SU-DHL-6 (cell line): ENCODE results near the gene GHDC.

Source experiments
- H2AFZ ChIP-seq: fragments of 200-600 bp; sonication (generic); 2 replicates; pipeline ENCODE4 v1.6.1; 2014; ENCODE audit warnings: low read depth, mild to moderate bottlenecking, moderate library complexity, mixed read lengths, antibody characterized with exemption, low read length; ENCODE audit not compliant: severe bottlenecking
- H3F3A ChIP-seq: fragments of 200-600 bp; shearing (Covaris generic); 2 replicates; pipeline ENCODE4 v1.6.0; 2016; ENCODE audit warnings: antibody characterized with exemption, mild to moderate bottlenecking; ENCODE audit not compliant: insufficient read depth
- H3K27ac ChIP-seq: fragments of 200-600 bp; sonication (generic); 2 replicates; pipeline ENCODE4 v1.5.1; 2016; ENCODE audit warnings: low read depth, mild to moderate bottlenecking, low read length, moderate library complexity, mixed read lengths
- H3K27me3 ChIP-seq: fragments of 200-600 bp; sonication (generic), shearing (Covaris generic); 2 replicates; pipeline ENCODE4 v1.6.0; 2014; ENCODE audit warnings: mild to moderate bottlenecking, low read length
- H3K36me3 ChIP-seq: fragments of 200-600 bp; sonication (generic); 2 replicates; pipeline ENCODE4 v1.6.1; 2014; ENCODE audit warnings: mild to moderate bottlenecking, low read length, mixed read lengths
- H3K4me2 ChIP-seq: fragments of 300-600, 200-600 bp; shearing (Covaris generic), sonication (generic); 2 replicates; pipeline ENCODE4 v1.6.0; 2014; ENCODE audit warnings: low read length, low read depth, mild to moderate bottlenecking; ENCODE audit not compliant: poor library complexity, severe bottlenecking
- H3K4me3 ChIP-seq: fragments of 200-600 bp; sonication (generic); 2 replicates; pipeline ENCODE4 v1.5.1; 2014; ENCODE audit warnings: antibody characterized with exemption, low read length, mild to moderate bottlenecking, mixed read lengths; ENCODE audit not compliant: insufficient read depth, poor library complexity, severe bottlenecking
- H3K79me2 ChIP-seq: fragments of 200-600 bp; sonication (generic); 2 replicates; pipeline ENCODE4 v1.6.1; 2014; ENCODE audit warnings: mild to moderate bottlenecking, low read length, moderate library complexity; ENCODE audit not compliant: insufficient read depth
- H3K9ac ChIP-seq: fragments of 200-600 bp; sonication (generic); 2 replicates; pipeline ENCODE4 v1.7.0; 2014; ENCODE audit warnings: mild to moderate bottlenecking, low read length
- H3K9me2 ChIP-seq: fragments of 200-600 bp; sonication (generic); replicated peaks from 2 replicates; pipeline ENCODE4 v1.6.1; 2014; ENCODE audit warnings: low read length; ENCODE audit not compliant: insufficient read depth
- H3K9me3 ChIP-seq: fragments of 200-600 bp; sonication (generic); 2 replicates; pipeline ENCODE4 v1.6.1; 2014; ENCODE audit warnings: low read length, mixed read lengths; ENCODE audit not compliant: insufficient read depth
- H4K20me1 ChIP-seq: fragments of 200-600 bp; sonication (generic); 2 replicates; pipeline ENCODE4 v1.6.1; 2014; ENCODE audit warnings: low read depth, mild to moderate bottlenecking, antibody characterized with exemption, low read length, moderate library complexity, mixed read lengths
- EZH2phosphoT487 ChIP-seq: fragments of 200-600 bp; sonication (generic), shearing (Covaris generic); conservative IDR thresholded peaks from 2 replicates; pipeline ENCODE4 v1.6.1; 2018; ENCODE audit warnings: mild to moderate bottlenecking, antibody characterized with exemption, low read length, moderate library complexity, mixed read lengths
- TF ChIP-seq, protein P1 (sequence below): fragments of 200-600 bp; sonication (generic); IDR thresholded peaks from one replicate; pipeline ENCODE4 v1.5.1; 2017; ENCODE audit warnings: antibody characterized with exemption, mild to moderate bottlenecking, low read length, moderate library complexity; ENCODE audit not compliant: insufficient read depth, poor library complexity, severe bottlenecking

GHDC gene

DNA sequence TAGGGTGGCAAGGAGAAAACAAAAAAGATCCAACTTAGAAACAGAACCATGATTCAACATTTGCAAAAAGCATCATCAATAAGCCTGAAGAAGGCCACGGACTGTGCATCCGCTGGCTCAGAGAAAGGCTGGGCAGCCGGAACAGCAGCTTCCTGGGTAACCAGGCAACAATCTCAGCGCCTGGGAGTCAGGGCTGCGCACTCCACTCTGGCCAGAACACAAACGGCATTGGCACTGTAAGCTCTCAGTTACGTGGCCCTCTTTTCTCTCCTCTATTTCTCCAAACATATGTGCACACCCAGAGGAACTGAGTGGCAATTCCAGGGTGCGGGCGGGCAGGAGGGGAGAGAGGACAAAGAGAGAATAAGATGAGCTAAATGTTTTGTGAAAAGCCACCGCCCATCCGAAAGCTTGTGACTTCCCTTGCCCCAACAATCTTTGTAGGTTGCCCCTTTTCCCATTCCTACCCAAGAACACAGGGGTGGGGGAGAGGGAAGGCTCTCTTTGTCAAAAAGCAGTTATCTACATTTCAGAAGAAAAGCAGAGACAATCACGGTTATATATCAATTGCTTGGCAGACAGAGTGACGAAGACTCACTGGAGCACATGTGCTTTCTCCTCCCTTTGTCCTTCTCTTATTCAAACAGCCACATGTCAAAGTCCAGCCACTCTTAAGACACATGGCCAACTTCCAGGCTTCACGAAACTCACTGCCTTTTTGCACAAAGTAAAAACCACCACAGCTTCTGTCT, 6.6 kb upstream of the GHDC start:
- Histone ChIP-seq H3F3A (no peaks in the 10 kb centered on the region), H2AFZ (no peak overlapping the region), H3K9me3 (no peaks in the 10 kb centered on the region), H3K4me2 (no peak overlapping the region), H3K9ac (no peak overlapping the region), H3K27me3 (no peaks in the 10 kb centered on the region), H4K20me1 (no peaks in the 10 kb centered on the region), H3K36me3 (no peaks in the 10 kb centered on the region), H3K9me2 (no peaks in the 10 kb centered on the region), H3K79me2 (no peaks in the 10 kb centered on the region), H3K27ac (no peak overlapping the region), H3K4me3 (no peak overlapping the region)
- TF ChIP-seq, protein P1, sequence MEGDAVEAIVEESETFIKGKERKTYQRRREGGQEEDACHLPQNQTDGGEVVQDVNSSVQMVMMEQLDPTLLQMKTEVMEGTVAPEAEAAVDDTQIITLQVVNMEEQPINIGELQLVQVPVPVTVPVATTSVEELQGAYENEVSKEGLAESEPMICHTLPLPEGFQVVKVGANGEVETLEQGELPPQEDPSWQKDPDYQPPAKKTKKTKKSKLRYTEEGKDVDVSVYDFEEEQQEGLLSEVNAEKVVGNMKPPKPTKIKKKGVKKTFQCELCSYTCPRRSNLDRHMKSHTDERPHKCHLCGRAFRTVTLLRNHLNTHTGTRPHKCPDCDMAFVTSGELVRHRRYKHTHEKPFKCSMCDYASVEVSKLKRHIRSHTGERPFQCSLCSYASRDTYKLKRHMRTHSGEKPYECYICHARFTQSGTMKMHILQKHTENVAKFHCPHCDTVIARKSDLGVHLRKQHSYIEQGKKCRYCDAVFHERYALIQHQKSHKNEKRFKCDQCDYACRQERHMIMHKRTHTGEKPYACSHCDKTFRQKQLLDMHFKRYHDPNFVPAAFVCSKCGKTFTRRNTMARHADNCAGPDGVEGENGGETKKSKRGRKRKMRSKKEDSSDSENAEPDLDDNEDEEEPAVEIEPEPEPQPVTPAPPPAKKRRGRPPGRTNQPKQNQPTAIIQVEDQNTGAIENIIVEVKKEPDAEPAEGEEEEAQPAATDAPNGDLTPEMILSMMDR: no peak
- TF ChIP-seq EZH2phosphoT487: no peak

GRCh38 chr17:42199416-42200011, 5.2 kb upstream of the GHDC start:
- no peaks in the 10 kb centered on the region for H3K9me3 ChIP-seq
- no peaks in the 10 kb centered on the region for H3K36me3 ChIP-seq
- H3F3A ChIP-seq: no peaks in the 10 kb centered on the region
- H3K9me2 ChIP-seq: no peaks in the 10 kb centered on the region
- H3K4me2 ChIP-seq: no peak overlapping the region
- TF ChIP-seq, protein P1: no peak
- TF ChIP-seq EZH2phosphoT487: no peak
- no peaks in the 10 kb centered on the region for H3K27me3 ChIP-seq
- no peaks in the 10 kb centered on the region for H4K20me1 ChIP-seq
- no peaks in the 10 kb centered on the region for H3K79me2 ChIP-seq
- no peak overlapping the region for H3K4me3 ChIP-seq
- H3K9ac ChIP-seq: no peak overlapping the region
- H3K27ac ChIP-seq: no peak overlapping the region
- H2AFZ ChIP-seq: no peak overlapping the region

GRCh38 chr17:42198897-42199296, 4.6 kb upstream of the GHDC start:
- H3K27me3 ChIP-seq: no peaks in the 10 kb centered on the region
- H3K27ac ChIP-seq: no peak overlapping the region
- H3K4me3 ChIP-seq: no peak overlapping the region
- H3K9ac ChIP-seq: no peak overlapping the region
- no peaks in the 10 kb centered on the region for H3K36me3 ChIP-seq
- no peak overlapping the region for H2AFZ ChIP-seq
- H3F3A ChIP-seq: no peaks in the 10 kb centered on the region
- H3K79me2 ChIP-seq: no peaks in the 10 kb centered on the region
- H3K9me2 ChIP-seq: no peaks in the 10 kb centered on the region
- H3K4me2 ChIP-seq: no peak overlapping the region
- TF ChIP-seq, protein P1: no peak
- no peak for TF ChIP-seq EZH2phosphoT487
- H4K20me1 ChIP-seq: no peaks in the 10 kb centered on the region
- H3K9me3 ChIP-seq: no peaks in the 10 kb centered on the region
